K562 (cell line): Measurements from ENCODE around the gene LEUTX. TPM values are rescaled to one million over a fixed set of nuclear protein-coding genes. Genes with fewer than 3 reads are reported as not detected.

Source experiments
- ATAC-seq: fragments of 200-7000 bp; cut with Tn5 transposase; 3 replicates; pipeline ENCODE4 v1.9.1; 2020; ENCODE audit warnings: moderate library complexity
- BruUV-seq: library from RNA; stranded (reverse); fragments of 400-500 nt; replicated peaks from 2 replicates; lab custom pipeline; 2021; lab: Mats Ljungman, UMichigan
- CTCF ChIA-PET: fragments of 300-600 bp; formaldehyde crosslinking; extraction: SDS; loops from one replicate; lab custom pipeline; 2021; ENCODE audit warnings: low intra/inter-chr PET ratio; lab: Yijun Ruan, JAX
- POLR2A ChIA-PET: fragments of 300-600, 350-650 bp; sonication (Branson Sonifier 250); formaldehyde crosslinking; extraction: SDS; loops from one replicate; lab custom pipeline; 2021; ENCODE audit warnings: antibody characterized with exemption, inconsistent platforms; lab: Yijun Ruan, JAX
- DNase-seq, 4 experiments: peaks; one replicate each; pipeline versions ENCODE4 v3.0.0 to v3.0.0-alpha.2; 2011 to 2018; ENCODE audit warnings: low spot score in 3 of 4, mixed read lengths in 3 of 4; ENCODE audit errors: extremely low read depth in 1 of 4
- FAIRE-seq: peaks from 2 replicates; lab custom pipeline; 2011; peaks lifted over from hg19 to GRCh38; lab: Jason Lieb, UNC
- H2AFZ ChIP-seq: 2 replicates; pipeline ENCODE4 v1.6.0; 2011; ENCODE audit warnings: low read depth, low read length, control low read depth, inconsistent platforms
- H3K27ac ChIP-seq: fragments of 200-600 bp; 3 replicates; pipeline ENCODE4 v1.8.0; 2011; ENCODE audit warnings: low read depth, mild to moderate bottlenecking, control low read depth, inconsistent platforms, low read length, moderate library complexity, mixed read lengths; ENCODE audit errors: extremely low read depth
- H3K27me3 ChIP-seq, 2 experiments: fragments of 300-600 bp in 1 of 2; 2 replicates in 1 of 2; 3 replicates in 1 of 2; pipeline versions ENCODE4 v1.6.0 to v1.8.0; 2011; ENCODE audit warnings: inconsistent platforms in 2 of 2, low read length in 2 of 2, mild to moderate bottlenecking in 1 of 2, mixed read lengths in 1 of 2, moderate library complexity in 1 of 2; ENCODE audit not compliant: control insufficient read depth in 2 of 2, insufficient read depth in 2 of 2
- H3K36me3 ChIP-seq: fragments of 300-600 bp; 3 replicates; pipeline ENCODE4 v1.8.0; 2011; ENCODE audit warnings: mild to moderate bottlenecking, low read length, inconsistent platforms; ENCODE audit not compliant: control insufficient read depth, insufficient read depth
- H3K4me1 ChIP-seq, 2 experiments: fragments of 200-600 bp in 1 of 2; replicated peaks in 1 of 2; 2 replicates in 1 of 2; 3 replicates in 1 of 2; pipeline versions ENCODE4 v1.5.1 to v1.8.0; 2011; ENCODE audit warnings: inconsistent platforms in 2 of 2, low read length in 2 of 2, mild to moderate bottlenecking in 1 of 2, mixed read lengths in 1 of 2, moderate library complexity in 1 of 2; ENCODE audit not compliant: control insufficient read depth in 2 of 2, insufficient read depth in 2 of 2
- H3K4me2 ChIP-seq: 2 replicates; pipeline ENCODE4 v1.6.1; 2011; ENCODE audit warnings: low read length, control low read depth, inconsistent platforms, mixed read lengths; ENCODE audit not compliant: insufficient read depth
- H3K4me3 ChIP-seq: fragments of 200-600 bp; sonication (generic), shearing (Covaris generic); 2 replicates; pipeline ENCODE4 v1.5.1; 2016; ENCODE audit warnings: control low read depth, inconsistent platforms
- H3K79me2 ChIP-seq: fragments of 200-600 bp; 3 replicates; pipeline ENCODE4 v1.8.0; 2011; ENCODE audit warnings: low read length, inconsistent platforms; ENCODE audit not compliant: control insufficient read depth, insufficient read depth
- H3K9ac ChIP-seq, 2 experiments: 2 replicates each; pipeline versions ENCODE4 v1.6.0 to v1.6.1; 2011; ENCODE audit warnings: low read depth in 2 of 2, low read length in 2 of 2, control low read depth in 1 of 2, inconsistent platforms in 1 of 2, mild to moderate bottlenecking in 1 of 2, mixed read lengths in 1 of 2; ENCODE audit not compliant: insufficient read depth in 1 of 2
- H3K9me1 ChIP-seq: one replicate; pipeline ENCODE4 v1.6.0; 2011; ENCODE audit warnings: inconsistent platforms, mild to moderate bottlenecking, low read length, moderate library complexity; ENCODE audit not compliant: control insufficient read depth, insufficient read depth
- H3K9me3 ChIP-seq: replicated peaks from 2 replicates; pipeline ENCODE4 v1.5.1; 2011; ENCODE audit warnings: low read depth, low read length, inconsistent platforms; ENCODE audit not compliant: control insufficient read depth, insufficient read depth
- H4K20me1 ChIP-seq: replicated peaks from 2 replicates; pipeline ENCODE4 v1.6.1; 2011; ENCODE audit warnings: low read length, inconsistent platforms, mixed read lengths; ENCODE audit not compliant: control insufficient read depth, insufficient read depth
- ARID1B ChIP-seq: fragments of 450-650 bp; IDR thresholded peaks from 2 replicates; pipeline ENCODE4 v1.6.1; 2016; ENCODE audit warnings: antibody characterized with exemption, mild to moderate bottlenecking, inconsistent platforms
- FOXJ3 ChIP-seq: sonication (generic); formaldehyde crosslinking; IDR thresholded peaks from 2 replicates; pipeline ENCODE4 v1.4.0; 2020; ENCODE audit warnings: mild to moderate bottlenecking, missing genetic modification reagents
- HDAC2 ChIP-seq: fragments of 450-650 bp; IDR thresholded peaks from 2 replicates; pipeline ENCODE4 v1.6.1; 2016; ENCODE audit warnings: mild to moderate bottlenecking
- ZNF224 ChIP-seq: sonication (generic); formaldehyde crosslinking; IDR thresholded peaks from 2 replicates; pipeline ENCODE4 v1.8.0; 2022; ENCODE audit warnings: mild to moderate bottlenecking, missing genetic modification reagents
- ZNF79 ChIP-seq: fragments of 250-450 bp; sonication (Bioruptor Pico); IDR thresholded peaks from 2 replicates; pipeline ENCODE4 v1.4.0; 2020; ENCODE audit warnings: low read depth, mild to moderate bottlenecking, moderate library complexity
- WGBS: fragments of 100-300 bp; shearing (Covaris generic); methylation state at CpG from one replicate; pipeline ENCODE4 v1.1.6; 2016; ENCODE audit warnings: low coverage, mixed read lengths; ENCODE audit not compliant: insufficient coverage; ENCODE audit errors: missing lambda C conversion rate; 5-methylcytosine and 5-hydroxymethylcytosine counted together
- in situ Hi-C: fragments of 300-500 bp; cut with MboI; formaldehyde crosslinking; loops from 4 replicates; pipeline ENCODE4 v1.15.0; 2018; ENCODE audit warnings: inconsistent platforms, mixed read lengths
- intact Hi-C: fragments of 100-400 bp; cut with micrococcal nuclease; formaldehyde crosslinking; loops from 2 replicates; pipeline ENCODE4 v1.14.2; 2022
- polyA plus RNA-seq, 8 experiments: library from polyadenylated mRNA; depleted of rRNA in 4 of 8; stranded (reverse) in 5 of 8; unstranded in 3 of 8; fragments of >200 nt; fragmentation: Nextera tagmentation in 2 of 8; fragmentation: Illumina TruSeq in 1 of 8; extraction: Ambion mirVana in 2 of 8; extraction: Trizol in 1 of 8; gene quantifications; 2 replicates each; pipeline versions ENCODE4 v1.2.1 to v1.2.3, GENCODE V29; 2011 to 2014; ENCODE audit warnings: inconsistent platforms in 1 of 8, missing spikeins in 1 of 8
- total RNA-seq, 7 experiments: library from RNA; depleted of rRNA in 6 of 7; stranded (reverse); fragments of >200 nt in 6 of 7; fragmentation: Illumina TruSeq in 2 of 7; extraction: Trizol in 2 of 7; gene quantifications; 2 replicates each; pipeline versions ENCODE4 v1.2.1 to v1.2.3, GENCODE V29; 2011 to 2021; ENCODE audit warnings: low replicate concordance in 1 of 7
- TF ChIP-seq, protein P1 (sequence below): fragments of 250-450 bp; sonication (Bioruptor Pico); IDR thresholded peaks from 2 replicates; pipeline ENCODE4 v1.9.0; 2021; ENCODE audit warnings: mild to moderate bottlenecking, inconsistent platforms
- TF ChIP-seq, protein P2 (sequence below): sonication (generic); IDR thresholded peaks from 2 replicates; pipeline ENCODE4 v1.6.1; 2016
- TF ChIP-seq, protein P3 (sequence below): IDR thresholded peaks from 3 replicates; pipeline ENCODE4 v1.6.1; 2011; ENCODE audit warnings: borderline replicate concordance, mild to moderate bottlenecking, moderate library complexity; ENCODE audit not compliant: insufficient read length; ENCODE audit errors: extremely low read depth

The LEUTX gene
- total and polyA plus RNA-seq, 9 of the 15 experiments (the other 6 are each of a cell fraction or from before 2014, with no cell fraction given), result not detected

DNA sequence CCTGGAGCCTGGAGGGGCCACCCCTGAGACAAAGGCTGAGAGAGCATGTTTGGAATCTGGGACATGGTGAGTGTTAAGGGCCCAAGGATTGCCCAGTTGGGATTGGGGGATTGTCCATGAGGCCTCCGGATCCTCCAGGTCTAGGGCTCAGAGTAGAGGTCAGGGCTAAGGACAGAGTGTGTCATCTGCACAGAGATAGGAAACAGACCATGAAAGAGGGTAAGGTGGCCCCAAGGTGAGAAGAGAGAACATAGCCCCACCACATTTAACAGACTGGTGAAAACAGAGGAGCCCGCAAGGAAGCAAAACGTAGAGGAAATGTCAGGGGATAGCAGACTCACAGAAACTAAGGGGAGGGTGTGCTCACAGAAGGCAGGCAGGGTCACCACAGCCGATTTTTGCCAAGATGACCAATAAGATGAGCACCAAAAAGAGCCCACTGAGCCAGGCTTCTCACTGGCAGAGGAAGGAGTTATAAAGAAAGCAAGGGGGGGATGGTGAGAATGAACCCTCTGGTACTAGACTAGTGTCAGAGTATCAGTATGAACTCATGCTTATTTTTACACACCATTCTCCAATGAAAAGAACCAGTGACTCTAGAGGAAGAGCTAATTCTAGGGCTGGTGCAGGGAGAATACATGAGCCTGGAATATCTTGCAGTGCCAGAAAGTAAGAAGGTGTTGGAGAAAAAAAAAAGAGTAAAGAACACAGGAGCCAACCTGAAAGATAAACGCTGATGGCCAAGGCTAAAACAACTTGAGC, 37.8 kb downstream of the LEUTX start (continued):
- TF ChIP-seq, protein P1, sequence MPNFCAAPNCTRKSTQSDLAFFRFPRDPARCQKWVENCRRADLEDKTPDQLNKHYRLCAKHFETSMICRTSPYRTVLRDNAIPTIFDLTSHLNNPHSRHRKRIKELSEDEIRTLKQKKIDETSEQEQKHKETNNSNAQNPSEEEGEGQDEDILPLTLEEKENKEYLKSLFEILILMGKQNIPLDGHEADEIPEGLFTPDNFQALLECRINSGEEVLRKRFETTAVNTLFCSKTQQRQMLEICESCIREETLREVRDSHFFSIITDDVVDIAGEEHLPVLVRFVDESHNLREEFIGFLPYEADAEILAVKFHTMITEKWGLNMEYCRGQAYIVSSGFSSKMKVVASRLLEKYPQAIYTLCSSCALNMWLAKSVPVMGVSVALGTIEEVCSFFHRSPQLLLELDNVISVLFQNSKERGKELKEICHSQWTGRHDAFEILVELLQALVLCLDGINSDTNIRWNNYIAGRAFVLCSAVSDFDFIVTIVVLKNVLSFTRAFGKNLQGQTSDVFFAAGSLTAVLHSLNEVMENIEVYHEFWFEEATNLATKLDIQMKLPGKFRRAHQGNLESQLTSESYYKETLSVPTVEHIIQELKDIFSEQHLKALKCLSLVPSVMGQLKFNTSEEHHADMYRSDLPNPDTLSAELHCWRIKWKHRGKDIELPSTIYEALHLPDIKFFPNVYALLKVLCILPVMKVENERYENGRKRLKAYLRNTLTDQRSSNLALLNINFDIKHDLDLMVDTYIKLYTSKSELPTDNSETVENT, result no peak

DNA sequence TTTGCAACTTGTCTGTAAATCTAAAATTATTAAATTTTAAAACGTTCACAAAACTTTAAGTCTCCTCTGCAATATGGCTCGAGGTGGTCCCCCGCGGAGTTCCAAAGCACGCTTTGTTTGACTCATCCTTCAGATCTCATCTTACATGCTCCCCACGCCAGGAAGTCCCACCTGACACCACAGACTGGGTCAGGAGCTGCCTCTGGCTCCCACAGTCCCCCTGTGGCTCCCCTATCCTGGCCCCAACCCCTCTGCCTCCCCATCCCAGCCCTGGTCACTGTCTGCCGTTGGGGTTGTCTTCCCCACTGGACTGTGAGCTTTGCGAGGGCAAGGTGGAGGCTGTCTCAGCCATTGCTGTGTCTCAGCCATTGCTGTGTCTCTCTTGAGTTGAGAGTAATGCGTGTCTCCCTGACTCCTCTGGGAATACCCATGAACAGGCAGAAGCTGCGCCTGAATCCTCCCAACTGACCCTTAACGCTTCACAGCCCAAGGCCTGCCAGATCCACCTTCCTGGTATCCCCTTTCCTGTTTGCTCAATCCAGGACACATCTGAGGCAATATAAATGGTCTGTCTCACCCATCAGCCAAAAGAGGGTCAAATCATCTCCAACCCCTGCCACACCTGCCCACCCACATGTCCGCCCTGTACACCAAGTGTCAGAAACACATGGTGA, 39.4 kb downstream of the LEUTX start:
- H3K36me3 ChIP-seq, result no peaks in the 10 kb centered on the region
- H3K9me3 ChIP-seq, result no peaks in the 10 kb centered on the region
- H3K9me1 ChIP-seq, result no peaks in the 10 kb centered on the region
- intact Hi-C loops, result no loop called here
- no peak overlapping the region for H3K4me2 ChIP-seq
- 26% methylated on average over 12 of the region's 12 CpGs for WGBS
- H3K9ac ChIP-seq, result no peak overlapping the region
- no peaks in the 10 kb centered on the region for H3K4me1 ChIP-seq
- in situ Hi-C loops, result no loop called here
- ChIA-PET CTCF (no interaction called here), POLR2A (no interaction called here)
- no peaks in the 10 kb centered on the region; the same call in 1 of the 2 replicates for H4K20me1 ChIP-seq
- 0 out of 5 replicates have a peak, but pooled peaks cover 0 to 3% of the 10 kb centered on the region in 2 experiments for H3K27me3 ChIP-seq
- no peaks in the 10 kb centered on the region for H3K79me2 ChIP-seq
- TF ChIP-seq HDAC2 (no peak), ZNF224 (no peak), ZNF79 (CRISPR knock-in tag) (no peak), FOXJ3 (CRISPR knock-in tag) (no peak), ARID1B (no peak)
- TF ChIP-seq, protein P2, sequence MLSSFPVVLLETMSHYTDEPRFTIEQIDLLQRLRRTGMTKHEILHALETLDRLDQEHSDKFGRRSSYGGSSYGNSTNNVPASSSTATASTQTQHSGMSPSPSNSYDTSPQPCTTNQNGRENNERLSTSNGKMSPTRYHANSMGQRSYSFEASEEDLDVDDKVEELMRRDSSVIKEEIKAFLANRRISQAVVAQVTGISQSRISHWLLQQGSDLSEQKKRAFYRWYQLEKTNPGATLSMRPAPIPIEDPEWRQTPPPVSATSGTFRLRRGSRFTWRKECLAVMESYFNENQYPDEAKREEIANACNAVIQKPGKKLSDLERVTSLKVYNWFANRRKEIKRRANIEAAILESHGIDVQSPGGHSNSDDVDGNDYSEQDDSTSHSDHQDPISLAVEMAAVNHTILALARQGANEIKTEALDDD, result no peak
- TF ChIP-seq, protein P3, sequence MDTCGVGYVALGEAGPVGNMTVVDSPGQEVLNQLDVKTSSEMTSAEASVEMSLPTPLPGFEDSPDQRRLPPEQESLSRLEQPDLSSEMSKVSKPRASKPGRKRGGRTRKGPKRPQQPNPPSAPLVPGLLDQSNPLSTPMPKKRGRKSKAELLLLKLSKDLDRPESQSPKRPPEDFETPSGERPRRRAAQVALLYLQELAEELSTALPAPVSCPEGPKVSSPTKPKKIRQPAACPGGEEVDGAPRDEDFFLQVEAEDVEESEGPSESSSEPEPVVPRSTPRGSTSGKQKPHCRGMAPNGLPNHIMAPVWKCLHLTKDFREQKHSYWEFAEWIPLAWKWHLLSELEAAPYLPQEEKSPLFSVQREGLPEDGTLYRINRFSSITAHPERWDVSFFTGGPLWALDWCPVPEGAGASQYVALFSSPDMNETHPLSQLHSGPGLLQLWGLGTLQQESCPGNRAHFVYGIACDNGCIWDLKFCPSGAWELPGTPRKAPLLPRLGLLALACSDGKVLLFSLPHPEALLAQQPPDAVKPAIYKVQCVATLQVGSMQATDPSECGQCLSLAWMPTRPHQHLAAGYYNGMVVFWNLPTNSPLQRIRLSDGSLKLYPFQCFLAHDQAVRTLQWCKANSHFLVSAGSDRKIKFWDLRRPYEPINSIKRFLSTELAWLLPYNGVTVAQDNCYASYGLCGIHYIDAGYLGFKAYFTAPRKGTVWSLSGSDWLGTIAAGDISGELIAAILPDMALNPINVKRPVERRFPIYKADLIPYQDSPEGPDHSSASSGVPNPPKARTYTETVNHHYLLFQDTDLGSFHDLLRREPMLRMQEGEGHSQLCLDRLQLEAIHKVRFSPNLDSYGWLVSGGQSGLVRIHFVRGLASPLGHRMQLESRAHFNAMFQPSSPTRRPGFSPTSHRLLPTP, result no peak
- FAIRE-seq, result no peak
- no peak overlapping the region for H3K27ac ChIP-seq
- ATAC-seq, result no peak
- no TSS peak for BruUV-seq
- no peak overlapping the region for H3K4me3 ChIP-seq
- no peak overlapping the region for H2AFZ ChIP-seq
- no peak for DNase-seq
